Globus pallidus (tissue), 1 donor: ENCODE results near the gene OSGEP.

Source experiments
- DNase-seq: peaks from one replicate; pipeline ENCODE4 v3.0.0-alpha.2; 2015; ENCODE audit warnings: low spot score

Gene OSGEP

GRCh38 chr14:20434701-20435581 is 19.7 kb downstream of the OSGEP start:
- peak; percentile 83 for DNase-seq

GRCh38 chr14:20429801-20430669 is 24.6 kb downstream of the OSGEP start:
- peak; percentile 31 for DNase-seq

- no peak for DNase-seq
Measured at GRCh38 chr14:20428802-20429201, 25.8 kb downstream of the OSGEP start.

GRCh38 chr14:20428010-20428365 is 26.6 kb downstream of the OSGEP start:
- DNase-seq, result no peak

GRCh38 chr14:20427231-20428009 is 27.2 kb downstream of the OSGEP start:
- DNase-seq, result peak; percentile 45

- DNase-seq, result no peak
Measured at GRCh38 chr14:20424851-20425250, 29.8 kb downstream of the OSGEP start.

- DNase-seq, result no peak
Measured at GRCh38 chr14:20422886-20423285, 31.7 kb downstream of the OSGEP start.

GRCh38 chr14:20421267-20421666 is 33.3 kb downstream of the OSGEP start:
- no peak for DNase-seq

- DNase-seq, result no peak
Measured at GRCh38 chr14:20419419-20419818, 35.2 kb downstream of the OSGEP start.

- no peak for DNase-seq
Measured at GRCh38 chr14:20418501-20418909, 36.1 kb downstream of the OSGEP start.

- DNase-seq, result no peak
Measured at GRCh38 chr14:20417250-20418186, 37.1 kb downstream of the OSGEP start.

GRCh38 chr14:20416223-20416622 is 38.4 kb downstream of the OSGEP start:
- DNase-seq, result no peak

GRCh38 chr14:20415782-20416206 is 38.8 kb downstream of the OSGEP start:
- peak; percentile 66 for DNase-seq

GRCh38 chr14:20413744-20414082 is 40.9 kb downstream of the OSGEP start:
- DNase-seq, result peak; percentile 31

GRCh38 chr14:20412876-20413743 is 41.5 kb downstream of the OSGEP start, which contains the start of gene TEP1:
Gene TEP1 (minus strand): TSS chr14:20413501. CDS start chr14:20408439, 5,062 bp downstream.
- DNase-seq, result peak; percentile 68

GRCh38 chr14:20412411-20412810 is 42.2 kb downstream of the OSGEP start:
- no peak for DNase-seq

- DNase-seq, result no peak
Measured at GRCh38 chr14:20409226-20409625, 45.4 kb downstream of the OSGEP start.

GRCh38 chr14:20403521-20403920 is 51.1 kb downstream of the OSGEP start:
- DNase-seq, result no peak

- no peak for DNase-seq
Measured at GRCh38 chr14:20400965-20401593, 53.5 kb downstream of the OSGEP start.

- no peak for DNase-seq
Measured at GRCh38 chr14:20400589-20400964, 54.0 kb downstream of the OSGEP start.
